SK-N-SH (cell line): ENCODE data around the gene CCDC93. TPM values are rescaled to one million over a fixed set of nuclear protein-coding genes. Genes with fewer than 3 reads are reported as not detected.
"Not testable (repeated sequence)": the region's sequence is repeated elsewhere in the genome, so short reads cannot be mapped to it uniquely, and the experiment has no call there.

Source experiments
- CTCF ChIA-PET: fragments of 300-600, 350-600 bp; formaldehyde crosslinking; extraction: SDS; loops from one replicate; lab custom pipeline; 2021; lab: Yijun Ruan, JAX
- POLR2A ChIA-PET: fragments of 350-600 bp; sonication (Branson Sonifier 250); formaldehyde crosslinking; extraction: SDS; loops from one replicate; lab custom pipeline; 2020; ENCODE audit warnings: antibody characterized with exemption, inconsistent platforms; lab: Yijun Ruan, JAX
- DNase-seq: peaks from one replicate; pipeline ENCODE4 v3.0.0; 2012
- H2AFZ ChIP-seq: fragments of 200-600 bp; sonication (generic); 2 replicates; pipeline ENCODE4 v1.8.1; 2016; ENCODE audit warnings: antibody characterized with exemption, mild to moderate bottlenecking, low read depth
- H3F3A ChIP-seq: fragments of 200-600 bp; sonication (generic); replicated peaks from 2 replicates; pipeline ENCODE3; 2016; ENCODE audit warnings: antibody characterized with exemption, mild to moderate bottlenecking; ENCODE audit not compliant: insufficient read depth
- H3K27ac ChIP-seq, 2 experiments: fragments of 200-500 bp in 1 of 2; fragments of 200-600 bp in 1 of 2; sonication (Bioruptor generic) in 1 of 2; sonication (generic), shearing (Covaris generic) in 1 of 2; 2 replicates each; pipeline versions ENCODE4 v1.5.1 to v1.6.1; 2014 to 2016; ENCODE audit warnings: low read depth in 2 of 2, inconsistent platforms in 1 of 2, low read length in 1 of 2, mild to moderate bottlenecking in 1 of 2, mixed read lengths in 1 of 2
- H3K27me3 ChIP-seq: fragments of 200-600 bp; sonication (generic), shearing (Covaris generic); 2 replicates; pipeline ENCODE4 v1.6.1; 2016; ENCODE audit warnings: mixed run types; ENCODE audit not compliant: insufficient read depth
- H3K36me3 ChIP-seq, 2 experiments: fragments of 200-500 bp in 1 of 2; fragments of 200-600 bp in 1 of 2; sonication (Bioruptor generic) in 1 of 2; sonication (generic) in 1 of 2; replicated peaks in 1 of 2; 2 replicates each; pipeline versions ENCODE3 to v1.5.1; 2014 to 2016; ENCODE audit warnings: low read length in 1 of 2, mild to moderate bottlenecking in 1 of 2; ENCODE audit not compliant: insufficient read depth in 2 of 2, control insufficient read depth in 1 of 2
- H3K4me1 ChIP-seq, 2 experiments: fragments of 200-500 bp in 1 of 2; fragments of 200-600 bp in 1 of 2; sonication (Bioruptor generic) in 1 of 2; sonication (generic), shearing (Covaris generic) in 1 of 2; 2 replicates each; pipeline versions ENCODE4 v1.5.1 to v1.6.1; 2014 to 2016; ENCODE audit warnings: low read depth in 1 of 2, low read length in 1 of 2, mixed run types in 1 of 2; ENCODE audit not compliant: insufficient read depth in 2 of 2, control insufficient read depth in 1 of 2
- H3K4me2 ChIP-seq: fragments of 200-600 bp; sonication (generic), shearing (Covaris generic); 2 replicates; pipeline ENCODE4 v1.6.1; 2017; ENCODE audit warnings: mixed run types
- H3K4me3 ChIP-seq, 2 experiments: fragments of 200-500 bp in 1 of 2; fragments of 200-600 bp in 1 of 2; sonication (Bioruptor generic) in 1 of 2; sonication (generic), shearing (Covaris generic) in 1 of 2; 2 replicates each; pipeline versions ENCODE4 v1.5.1 to v1.8.1; 2014 to 2016; ENCODE audit warnings: low read depth in 2 of 2, inconsistent platforms in 1 of 2, low read length in 1 of 2, mild to moderate bottlenecking in 1 of 2, mixed read lengths in 1 of 2, moderate library complexity in 1 of 2
- H3K79me2 ChIP-seq: fragments of 200-600 bp; sonication (generic); 2 replicates; pipeline ENCODE4 v1.8.1; 2017; ENCODE audit warnings: mild to moderate bottlenecking; ENCODE audit not compliant: insufficient read depth
- H3K9ac ChIP-seq: fragments of 200-600 bp; sonication (generic); 2 replicates; pipeline ENCODE4 v1.6.1; 2017; ENCODE audit warnings: mixed run types
- H3K9me2 ChIP-seq: fragments of 200-600 bp; sonication (generic); 2 replicates; pipeline ENCODE4 v1.6.1; 2017; ENCODE audit warnings: mixed run types
- H3K9me3 ChIP-seq: fragments of 200-600 bp; sonication (generic); 2 replicates; pipeline ENCODE4 v1.6.1; 2017; ENCODE audit warnings: mixed run types, mild to moderate bottlenecking, moderate library complexity
- H4K20me1 ChIP-seq: fragments of 200-600 bp; sonication (generic); 2 replicates; pipeline ENCODE4 v1.6.1; 2017; ENCODE audit warnings: mild to moderate bottlenecking, mixed run types; ENCODE audit not compliant: insufficient read depth
- CTCF ChIP-seq: fragments of 200-600 bp; sonication (generic); IDR thresholded peaks from 2 replicates; pipeline ENCODE4 v1.6.1; 2017; ENCODE audit warnings: antibody characterized with exemption, mild to moderate bottlenecking, moderate library complexity
- EP300 ChIP-seq, 2 experiments: IDR thresholded peaks; 2 replicates each; pipeline versions ENCODE4 v1.4.0 to v1.6.1; 2012; ENCODE audit warnings: borderline replicate concordance in 1 of 2, low read depth in 1 of 2, low read length in 1 of 2
- FOSL2 ChIP-seq: IDR thresholded peaks from 2 replicates; pipeline ENCODE4 v1.4.0; 2012; ENCODE audit warnings: low read depth, mild to moderate bottlenecking, moderate library complexity, borderline replicate concordance
- FOXJ3 ChIP-seq: sonication (generic); formaldehyde crosslinking; IDR thresholded peaks from 2 replicates; pipeline ENCODE4 v1.5.1; 2020; ENCODE audit warnings: mild to moderate bottlenecking, missing genetic modification reagents
- GABPA ChIP-seq: IDR thresholded peaks from 2 replicates; pipeline ENCODE4 v1.4.0; 2012; ENCODE audit warnings: low read depth, mild to moderate bottlenecking
- POLR2AphosphoS5 ChIP-seq: IDR thresholded peaks from 2 replicates; pipeline ENCODE4 v1.6.1; 2012; ENCODE audit warnings: low read depth, low read length
- RAD21 ChIP-seq: IDR thresholded peaks from 2 replicates; pipeline ENCODE4 v1.6.1; 2012; ENCODE audit warnings: mild to moderate bottlenecking, low read length
- RFX5 ChIP-seq: IDR thresholded peaks from 2 replicates; pipeline ENCODE4 v1.6.1; 2012; ENCODE audit warnings: mild to moderate bottlenecking, improper control_type of control experiment, low read length
- RXRA ChIP-seq: IDR thresholded peaks from 2 replicates; pipeline ENCODE4 v1.4.0; 2012; ENCODE audit warnings: low read depth, mild to moderate bottlenecking, borderline replicate concordance
- TAF1 ChIP-seq: IDR thresholded peaks from 2 replicates; pipeline ENCODE4 v1.6.1; 2012; ENCODE audit warnings: low read depth, mild to moderate bottlenecking, low read length, moderate library complexity, borderline replicate concordance
- TCF12 ChIP-seq: IDR thresholded peaks from 2 replicates; pipeline ENCODE4 v1.4.0; 2012
- USF1 ChIP-seq: IDR thresholded peaks from 2 replicates; pipeline ENCODE4 v1.4.0; 2012; ENCODE audit warnings: low read depth, borderline replicate concordance
- WGBS: methylation state at CpG from one replicate; pipeline ENCODE4 v1.1.6; 2017; ENCODE audit warnings: low lambda C conversion rate; 5-methylcytosine and 5-hydroxymethylcytosine counted together
- polyA plus RNA-seq, 3 experiments: library from polyadenylated mRNA; depleted of rRNA; stranded (reverse); fragments of >200 nt; gene quantifications; 2 replicates each; pipeline ENCODE4 v1.2.3, GENCODE V29; 2012
- TF ChIP-seq, protein P1 (sequence below): IDR thresholded peaks from 2 replicates; pipeline ENCODE4; 2012
- TF ChIP-seq, protein P2 (sequence below): IDR thresholded peaks from 2 replicates; pipeline ENCODE4 v1.6.1; 2012; ENCODE audit warnings: mild to moderate bottlenecking, low read depth, low read length, moderate library complexity

Gene CCDC93
- polyA plus RNA-seq, 1 of the 3 experiments (the other 2 are of a cell fraction), result 11.7 TPM

DNA sequence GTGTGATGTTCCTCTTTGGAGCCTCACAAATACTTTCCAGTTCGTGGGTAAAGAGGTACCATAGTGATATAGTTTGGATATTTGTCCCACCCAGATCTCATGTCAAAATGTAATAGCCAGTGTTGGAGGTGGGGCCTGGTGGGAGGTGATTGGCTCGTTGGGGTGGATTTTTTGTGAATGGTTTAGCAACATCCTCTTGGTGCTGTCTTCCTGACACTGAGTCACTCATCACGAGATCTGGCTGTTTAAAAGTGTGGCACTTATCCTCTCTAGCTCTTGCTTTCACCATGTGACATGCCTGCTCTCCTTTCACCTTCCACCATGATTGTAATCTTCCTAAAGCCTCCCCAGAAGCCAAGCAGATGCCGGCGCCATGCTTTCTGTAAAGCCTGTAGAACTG is 3.0 kb upstream of the CCDC93 start:
- Histone ChIP-seq H3K9me3 (no peaks in the 10 kb centered on the region), H4K20me1 (peaks cover 5% of the 10 kb centered on the region; the same call in 1 of the 2 replicates), H3K9ac (no peak overlapping the region), H3K9me2 (no peaks in the 10 kb centered on the region), H3K27me3 (no peaks in the 10 kb centered on the region), H3K4me3 (no peak overlapping the region), H3K4me2 (no peak overlapping the region), H3F3A (no peaks in the 10 kb centered on the region), H3K79me2 (peaks cover 19% of the 10 kb centered on the region), H3K4me1 (peaks cover 8 to 9% of the 10 kb centered on the region in 2 experiments; a peak in 2 of 4 replicates), H2AFZ (no peak overlapping the region), H3K36me3 (no peaks in the 10 kb centered on the region), H3K27ac (no peak overlapping the region)
- TF ChIP-seq CTCF (no peak), USF1 (no peak), EP300 (IDR thresholded peaks at IDR 0.05; ENCODE audit: borderline replicate concordance in 1 of 2, low read depth in 1 of 2, low read length in 1 of 2) (no peak), TCF12 (no peak), RXRA (no peak), RFX5 (no peak), RAD21 (no peak), FOSL2 (no peak), POLR2AphosphoS5 (no peak), TAF1 (no peak), FOXJ3 (CRISPR knock-in tag) (no peak), GABPA (no peak)
- TF ChIP-seq, protein P1, sequence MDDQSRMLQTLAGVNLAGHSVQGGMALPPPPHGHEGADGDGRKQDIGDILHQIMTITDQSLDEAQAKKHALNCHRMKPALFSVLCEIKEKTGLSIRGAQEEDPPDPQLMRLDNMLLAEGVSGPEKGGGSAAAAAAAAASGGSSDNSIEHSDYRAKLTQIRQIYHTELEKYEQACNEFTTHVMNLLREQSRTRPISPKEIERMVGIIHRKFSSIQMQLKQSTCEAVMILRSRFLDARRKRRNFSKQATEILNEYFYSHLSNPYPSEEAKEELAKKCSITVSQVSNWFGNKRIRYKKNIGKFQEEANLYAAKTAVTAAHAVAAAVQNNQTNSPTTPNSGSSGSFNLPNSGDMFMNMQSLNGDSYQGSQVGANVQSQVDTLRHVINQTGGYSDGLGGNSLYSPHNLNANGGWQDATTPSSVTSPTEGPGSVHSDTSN, result no peak
- TF ChIP-seq, protein P2, sequence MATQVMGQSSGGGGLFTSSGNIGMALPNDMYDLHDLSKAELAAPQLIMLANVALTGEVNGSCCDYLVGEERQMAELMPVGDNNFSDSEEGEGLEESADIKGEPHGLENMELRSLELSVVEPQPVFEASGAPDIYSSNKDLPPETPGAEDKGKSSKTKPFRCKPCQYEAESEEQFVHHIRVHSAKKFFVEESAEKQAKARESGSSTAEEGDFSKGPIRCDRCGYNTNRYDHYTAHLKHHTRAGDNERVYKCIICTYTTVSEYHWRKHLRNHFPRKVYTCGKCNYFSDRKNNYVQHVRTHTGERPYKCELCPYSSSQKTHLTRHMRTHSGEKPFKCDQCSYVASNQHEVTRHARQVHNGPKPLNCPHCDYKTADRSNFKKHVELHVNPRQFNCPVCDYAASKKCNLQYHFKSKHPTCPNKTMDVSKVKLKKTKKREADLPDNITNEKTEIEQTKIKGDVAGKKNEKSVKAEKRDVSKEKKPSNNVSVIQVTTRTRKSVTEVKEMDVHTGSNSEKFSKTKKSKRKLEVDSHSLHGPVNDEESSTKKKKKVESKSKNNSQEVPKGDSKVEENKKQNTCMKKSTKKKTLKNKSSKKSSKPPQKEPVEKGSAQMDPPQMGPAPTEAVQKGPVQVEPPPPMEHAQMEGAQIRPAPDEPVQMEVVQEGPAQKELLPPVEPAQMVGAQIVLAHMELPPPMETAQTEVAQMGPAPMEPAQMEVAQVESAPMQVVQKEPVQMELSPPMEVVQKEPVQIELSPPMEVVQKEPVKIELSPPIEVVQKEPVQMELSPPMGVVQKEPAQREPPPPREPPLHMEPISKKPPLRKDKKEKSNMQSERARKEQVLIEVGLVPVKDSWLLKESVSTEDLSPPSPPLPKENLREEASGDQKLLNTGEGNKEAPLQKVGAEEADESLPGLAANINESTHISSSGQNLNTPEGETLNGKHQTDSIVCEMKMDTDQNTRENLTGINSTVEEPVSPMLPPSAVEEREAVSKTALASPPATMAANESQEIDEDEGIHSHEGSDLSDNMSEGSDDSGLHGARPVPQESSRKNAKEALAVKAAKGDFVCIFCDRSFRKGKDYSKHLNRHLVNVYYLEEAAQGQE, result no peak
- no peak for DNase-seq
- ChIA-PET POLR2A (no interaction called here), CTCF (interaction anchor here (1.2 to 4.3 kb wide), 4 partner anchors 14 to 30 kb away, joined by 3 to 22 read pairs (median 4); no protein-coding TSS in a partner anchor)
- 52% methylated on average over 5 of the region's 5 CpGs for WGBS

GRCh38 chr2:118015761-118016160 is 1.9 kb upstream of the CCDC93 start:
- H3K4me3 ChIP-seq, DNase-seq, H3K9ac ChIP-seq, H3K4me1 ChIP-seq, H3K4me2 ChIP-seq, H2AFZ ChIP-seq, H3K27ac ChIP-seq, H3K36me3 ChIP-seq, H3K27me3 ChIP-seq, POLR2A ChIA-PET, H4K20me1 ChIP-seq, H3F3A ChIP-seq, H3K9me2 ChIP-seq, H3K9me3 ChIP-seq: not testable (repeated sequence)
- peaks cover 30% of the 10 kb centered on the region for H3K79me2 ChIP-seq
- WGBS, result 91% methylated on average over 10 of the region's 10 CpGs
- CTCF ChIA-PET, result interaction anchor here (1.2 to 4.3 kb wide), 3 partner anchors 12 to 31 kb away, joined by 3 to 22 read pairs (median 5); no protein-coding TSS in a partner anchor
